Immature natural killer cell (primary cell): ENCODE results near the gene RABL3. TPM values are rescaled to one million over a fixed set of nuclear protein-coding genes. Genes with fewer than 3 reads are reported as not detected.
"Not testable (repeated sequence)": the region's sequence is repeated elsewhere in the genome, so short reads cannot be mapped to it uniquely, and the experiment has no call there.

Experiments
- DNase-seq, 3 donors: peaks; one replicate each; pipeline ENCODE4 v3.0.0; 2022; ENCODE audit warnings: mixed read lengths in 1 of 3
- H3K27ac Mint-ChIP-seq, 6 donors: one replicate each; pipeline ENCODE4 v1.8.0; 2020; ENCODE audit warnings: mixed read lengths in 6 of 6, mild to moderate bottlenecking in 5 of 6, inconsistent platforms in 4 of 6, moderate library complexity in 3 of 6
- H3K27me3 Mint-ChIP-seq, 3 donors: one replicate each; pipeline ENCODE4 v1.8.0; 2020 to 2021; ENCODE audit warnings: low read depth in 3 of 3, mild to moderate bottlenecking in 3 of 3, mixed read lengths in 3 of 3, moderate library complexity in 3 of 3, inconsistent platforms in 1 of 3
- H3K36me3 Mint-ChIP-seq, 3 donors: one replicate each; pipeline ENCODE4 v1.8.0; 2020; ENCODE audit warnings: mixed read lengths in 3 of 3, inconsistent platforms in 2 of 3, mild to moderate bottlenecking in 2 of 3
- H3K4me1 Mint-ChIP-seq, 2 donors: one replicate each; pipeline ENCODE4 v1.8.0; 2020; ENCODE audit warnings: inconsistent platforms in 2 of 2, mild to moderate bottlenecking in 2 of 2, mixed read lengths in 2 of 2, moderate library complexity in 1 of 2
- H3K4me3 Mint-ChIP-seq, 5 donors: one replicate each; pipeline ENCODE4 v1.8.0; 2020; ENCODE audit warnings: mild to moderate bottlenecking in 5 of 5, mixed read lengths in 5 of 5, inconsistent platforms in 3 of 5, moderate library complexity in 3 of 5
- H3K9me3 Mint-ChIP-seq, 6 donors: one replicate each; pipeline ENCODE4 v1.8.0; 2020; ENCODE audit warnings: mild to moderate bottlenecking in 6 of 6, mixed read lengths in 6 of 6, inconsistent platforms in 4 of 6, moderate library complexity in 3 of 6
- polyA plus RNA-seq, 3 donors: library from polyadenylated mRNA; unstranded; fragments of 300-500 nt; fragmentation: Illumina TruSeq; gene quantifications; one replicate each; pipeline ENCODE4 v1.2.3, GENCODE V29; 2021

The RABL3 gene
- polyA plus RNA-seq, 3 donors from 2014 or later, result 19.8 to 26.4 (median 26.1) TPM

- peaks cover 6 to 10% (median 9%) of the 10 kb centered on the region in 3 donors for H3K36me3 Mint-ChIP-seq
- H3K4me1 Mint-ChIP-seq, result peaks cover 10 to 20% of the 10 kb centered on the region in 2 donors
- H3K4me3 Mint-ChIP-seq, DNase-seq, H3K27ac Mint-ChIP-seq, H3K27me3 Mint-ChIP-seq, H3K9me3 Mint-ChIP-seq: not testable (repeated sequence)
These were observed 4.3 kb downstream of the RABL3 start for GRCh38 chr3:120738006-120738405.

- H3K27me3 Mint-ChIP-seq, result peaks cover 0 to 2% (median 0%) of the 10 kb centered on the region in 3 donors
- peaks cover 5 to 20% (median 10%) of the 10 kb centered on the region in 3 donors for H3K36me3 Mint-ChIP-seq
These were observed 11.5 kb downstream of the RABL3 start for GRCh38 chr3:120730576-120731542.

GRCh38 chr3:120726791-120727190 is 15.5 kb downstream of the RABL3 start:
- peaks cover 5 to 17% (median 16%) of the 10 kb centered on the region in 3 donors for H3K36me3 Mint-ChIP-seq
- H3K4me1 Mint-ChIP-seq, result no peaks in the 10 kb centered on the region
- H3K27me3 Mint-ChIP-seq, result peaks cover 0 to 2% (median 0%) of the 10 kb centered on the region in 3 donors
- H3K4me3 Mint-ChIP-seq, result no peak overlapping the region
- no peak for DNase-seq
- H3K9me3 Mint-ChIP-seq, result no peaks in the 10 kb centered on the region
- H3K27ac Mint-ChIP-seq, result peak overlapping the region in 2 of 6 donors; percentile 5 to 22

More at GRCh38 chr3:120730576-120731542, 11.5 kb downstream of the RABL3 start:
- DNase-seq, result no peak
- no peaks in the 10 kb centered on the region for H3K9me3 Mint-ChIP-seq
- H3K27ac Mint-ChIP-seq, result peak overlapping the region in 1 of 6 donors; percentile 35
- H3K4me1 Mint-ChIP-seq, result no peaks in the 10 kb centered on the region
- H3K4me3 Mint-ChIP-seq, result no peak overlapping the region

- Mint-ChIP-seq H3K27ac (peak overlapping the region; percentile 83 to 92 (median 86)), H3K4me3 (peak overlapping the region; percentile 67 to 83 (median 79)), H3K4me1 (peaks cover 24 to 29% of the 10 kb centered on the region in 2 donors)
- H3K27me3 Mint-ChIP-seq, H3K9me3 Mint-ChIP-seq, H3K36me3 Mint-ChIP-seq: not testable (repeated sequence)
- peak; percentile 54 to 71 (median 59) for DNase-seq
These were observed 23.0 kb downstream of the RABL3 start for GRCh38 chr3:120719167-120719834.

- no peak for DNase-seq
- H3K27me3 Mint-ChIP-seq, result no peaks in the 10 kb centered on the region
- peaks cover 0 to 3% (median 0%) of the 10 kb centered on the region in 3 donors for H3K36me3 Mint-ChIP-seq
- no peak overlapping the region for H3K4me3 Mint-ChIP-seq
- no peak overlapping the region for H3K27ac Mint-ChIP-seq
- H3K9me3 Mint-ChIP-seq, result peaks cover 0 to 1% (median 0%) of the 10 kb centered on the region in 6 donors
- H3K4me1 Mint-ChIP-seq, result peaks cover 2 to 4% of the 10 kb centered on the region in 2 donors
These were observed 29.1 kb downstream of the RABL3 start for GRCh38 chr3:120713262-120713661.

- no peaks in the 10 kb centered on the region for H3K27me3 Mint-ChIP-seq
- no peak overlapping the region for H3K4me3 Mint-ChIP-seq
- no peak overlapping the region for H3K27ac Mint-ChIP-seq
- no peak for DNase-seq
- peaks cover 0 to 1% (median 0%) of the 10 kb centered on the region in 6 donors for H3K9me3 Mint-ChIP-seq
- no peaks in the 10 kb centered on the region for H3K4me1 Mint-ChIP-seq
- peaks cover 0 to 10% (median 4%) of the 10 kb centered on the region in 3 donors for H3K36me3 Mint-ChIP-seq
These were observed 31.9 kb downstream of the RABL3 start for GRCh38 chr3:120710369-120710768.

DNA sequence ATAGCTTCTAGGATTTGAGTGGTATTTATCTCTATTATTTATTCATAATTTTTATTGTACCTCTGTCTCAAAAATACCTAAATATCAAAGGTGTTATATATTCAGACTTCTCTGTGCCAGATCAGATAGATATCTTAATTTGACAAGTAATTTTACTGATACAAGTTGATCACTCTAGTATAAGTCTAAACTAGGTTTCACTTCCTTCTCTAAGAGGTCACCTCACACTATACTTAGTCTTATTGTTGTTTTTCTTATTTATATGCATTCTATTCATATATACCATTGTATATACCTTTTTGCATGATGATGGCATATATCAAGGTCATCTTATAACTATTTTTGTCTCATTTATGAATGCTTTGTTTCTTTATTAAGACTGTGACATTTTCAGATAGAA is 33.9 kb downstream of the RABL3 start:
- Mint-ChIP-seq H3K4me1 (no peaks in the 10 kb centered on the region), H3K4me3 (no peak overlapping the region), H3K9me3 (peaks cover 0 to 5% (median 0%) of the 10 kb centered on the region in 6 donors), H3K36me3 (peaks cover 9 to 25% (median 18%) of the 10 kb centered on the region in 3 donors), H3K27me3 (peaks cover 0 to 2% (median 0%) of the 10 kb centered on the region in 3 donors), H3K27ac (peak overlapping the region in 1 of 6 donors; percentile 2)
- no peak for DNase-seq

DNA sequence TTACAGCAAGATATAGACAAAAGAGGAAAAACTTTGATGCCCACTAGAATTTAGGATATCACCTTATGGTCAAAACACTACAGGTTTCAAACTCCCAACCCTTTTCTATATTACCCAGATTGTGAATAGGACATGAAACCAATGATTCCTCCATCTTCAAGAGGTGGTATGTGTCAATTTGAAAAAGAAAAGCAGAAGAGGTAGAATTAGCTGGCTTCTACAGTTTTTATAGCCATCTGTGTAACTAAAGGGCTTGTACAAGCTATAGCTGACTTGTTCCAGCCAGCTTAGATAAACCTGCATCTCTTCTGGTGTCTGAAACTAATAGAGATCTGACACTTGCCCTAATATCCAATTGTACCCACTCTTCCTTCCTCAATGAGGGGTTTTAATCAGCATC is 35.4 kb downstream of the RABL3 start:
- Mint-ChIP-seq H3K9me3 (peaks cover 0 to 11% (median 0%) of the 10 kb centered on the region in 6 donors), H3K36me3 (peaks cover 12 to 33% (median 21%) of the 10 kb centered on the region in 3 donors), H3K4me3 (no peak overlapping the region), H3K27me3 (peaks cover 0 to 2% (median 0%) of the 10 kb centered on the region in 3 donors), H3K4me1 (no peaks in the 10 kb centered on the region), H3K27ac (no peak overlapping the region)
- no peak for DNase-seq

DNA sequence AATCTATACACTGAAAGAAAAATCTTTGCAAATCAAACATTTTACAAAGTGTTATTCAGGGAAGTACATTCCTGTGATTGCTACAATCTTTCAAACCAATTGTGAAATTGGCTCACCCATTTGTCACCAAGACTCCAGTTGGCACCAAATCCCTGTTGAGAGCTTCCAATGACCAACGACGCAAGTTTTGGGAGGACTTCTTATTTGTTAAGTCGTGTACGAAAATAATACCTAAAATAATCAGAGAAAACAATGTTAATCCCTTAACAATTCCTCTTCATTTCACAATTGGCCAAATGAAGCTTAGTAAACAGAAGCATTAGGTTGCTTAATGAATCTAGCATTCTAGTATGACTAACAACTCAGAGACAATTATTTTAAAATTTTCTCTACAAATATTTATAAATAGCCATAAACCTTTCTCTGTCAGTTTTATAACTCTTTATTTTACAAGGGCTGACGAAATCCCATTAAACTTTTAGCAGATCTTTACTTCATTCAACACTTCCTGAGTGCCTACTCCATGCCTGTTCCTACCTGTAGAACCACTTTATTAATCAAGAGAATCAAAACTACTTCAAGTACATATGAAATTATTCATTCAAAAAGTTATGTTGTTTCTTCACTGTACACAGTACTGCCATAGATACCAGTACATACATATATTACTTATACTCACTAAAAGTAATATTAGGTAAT is 36.3 kb downstream of the RABL3 start:
- Mint-ChIP-seq H3K27me3 (peaks cover 0 to 2% (median 0%) of the 10 kb centered on the region in 3 donors), H3K9me3 (peaks cover 0 to 11% (median 0%) of the 10 kb centered on the region in 6 donors), H3K36me3 (peaks cover 12 to 37% (median 21%) of the 10 kb centered on the region in 3 donors), H3K4me3 (no peak overlapping the region), H3K4me1 (no peaks in the 10 kb centered on the region), H3K27ac (peak overlapping the region in 1 of 6 donors; percentile 18)
- no peak for DNase-seq

DNA sequence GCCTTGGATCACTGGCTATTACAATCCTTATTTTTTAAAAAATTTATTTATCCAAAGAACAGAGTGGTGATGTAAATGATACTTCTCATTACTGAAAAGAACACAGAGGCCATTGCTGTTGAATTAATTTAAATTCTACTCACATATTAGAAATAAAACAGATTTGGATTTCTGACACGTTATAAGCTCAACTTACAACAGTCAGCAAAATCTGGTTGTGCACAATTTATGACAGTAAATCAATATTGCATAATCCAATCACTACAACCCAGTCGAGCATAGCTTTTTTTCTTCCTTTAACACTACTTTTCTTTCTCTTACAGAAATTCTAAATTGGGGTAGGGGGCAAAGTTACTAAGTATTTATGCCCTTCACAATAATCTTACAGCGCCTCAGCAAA is 43.0 kb downstream of the RABL3 start:
- no peaks in the 10 kb centered on the region for H3K4me1 Mint-ChIP-seq
- H3K9me3 Mint-ChIP-seq, result peaks cover 0 to 11% (median 0%) of the 10 kb centered on the region in 6 donors
- H3K4me3 Mint-ChIP-seq, result no peak overlapping the region
- peaks cover 11 to 37% (median 25%) of the 10 kb centered on the region in 3 donors for H3K36me3 Mint-ChIP-seq
- no peak overlapping the region for H3K27ac Mint-ChIP-seq
- H3K27me3 Mint-ChIP-seq, result peaks cover 0 to 1% (median 1%) of the 10 kb centered on the region in 3 donors
- DNase-seq, result no peak

GRCh38 chr3:120693439-120694171 is 48.7 kb downstream of the RABL3 start:
- DNase-seq, result no peak
- H3K27ac Mint-ChIP-seq, result no peak overlapping the region
- H3K36me3 Mint-ChIP-seq, result peaks cover 21 to 23% (median 22%) of the 10 kb centered on the region in 3 donors
- H3K4me3 Mint-ChIP-seq, result no peak overlapping the region
- H3K27me3 Mint-ChIP-seq, result peaks cover 0 to 2% (median 0%) of the 10 kb centered on the region in 3 donors
- no peaks in the 10 kb centered on the region for H3K4me1 Mint-ChIP-seq
- H3K9me3 Mint-ChIP-seq, result no peaks in the 10 kb centered on the region

GRCh38 chr3:120689395-120689794 is 52.9 kb downstream of the RABL3 start:
- Mint-ChIP-seq H3K27ac (no peak overlapping the region), H3K4me3 (no peak overlapping the region), H3K9me3 (no peaks in the 10 kb centered on the region), H3K4me1 (no peaks in the 10 kb centered on the region), H3K27me3 (peaks cover 0 to under 1% (median 0%) of the 10 kb centered on the region in 3 donors), H3K36me3 (peaks cover 18 to 33% (median 26%) of the 10 kb centered on the region in 3 donors)
- no peak for DNase-seq

- Mint-ChIP-seq H3K4me1 (no peaks in the 10 kb centered on the region), H3K4me3 (no peak overlapping the region), H3K9me3 (no peaks in the 10 kb centered on the region), H3K36me3 (peaks cover 12 to 31% (median 20%) of the 10 kb centered on the region in 3 donors), H3K27ac (no peak overlapping the region), H3K27me3 (no peaks in the 10 kb centered on the region)
- no peak for DNase-seq
These were observed 54.2 kb downstream of the RABL3 start for GRCh38 chr3:120688121-120688520.
